ENCODE results near the gene BACH2.
"Not testable (repeated sequence)": the region's sequence is repeated elsewhere in the genome, so short reads cannot be mapped to it uniquely, and the experiment has no call there.

DNA sequence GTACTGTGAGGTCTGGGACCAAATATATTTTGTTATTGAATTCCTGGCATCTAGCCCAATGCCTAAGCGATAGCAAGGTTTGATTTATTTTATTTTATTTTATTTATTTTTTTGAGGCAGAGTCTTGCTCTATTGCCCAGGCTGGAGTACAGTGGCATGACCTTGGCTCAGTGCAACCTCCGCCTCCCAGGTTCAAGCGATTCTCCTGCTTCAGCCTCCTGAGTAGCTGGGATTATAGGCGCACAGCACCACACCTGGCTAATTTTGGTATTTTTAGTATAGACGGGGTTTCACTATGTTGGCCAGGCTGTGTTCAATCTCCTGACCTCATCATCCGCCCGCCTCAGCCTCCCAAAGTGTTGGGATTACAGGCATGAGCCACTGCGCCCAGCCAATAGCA lies 404.1 kb downstream of the BACH2 start:
- TF ChIP-seq, protein P1, sequence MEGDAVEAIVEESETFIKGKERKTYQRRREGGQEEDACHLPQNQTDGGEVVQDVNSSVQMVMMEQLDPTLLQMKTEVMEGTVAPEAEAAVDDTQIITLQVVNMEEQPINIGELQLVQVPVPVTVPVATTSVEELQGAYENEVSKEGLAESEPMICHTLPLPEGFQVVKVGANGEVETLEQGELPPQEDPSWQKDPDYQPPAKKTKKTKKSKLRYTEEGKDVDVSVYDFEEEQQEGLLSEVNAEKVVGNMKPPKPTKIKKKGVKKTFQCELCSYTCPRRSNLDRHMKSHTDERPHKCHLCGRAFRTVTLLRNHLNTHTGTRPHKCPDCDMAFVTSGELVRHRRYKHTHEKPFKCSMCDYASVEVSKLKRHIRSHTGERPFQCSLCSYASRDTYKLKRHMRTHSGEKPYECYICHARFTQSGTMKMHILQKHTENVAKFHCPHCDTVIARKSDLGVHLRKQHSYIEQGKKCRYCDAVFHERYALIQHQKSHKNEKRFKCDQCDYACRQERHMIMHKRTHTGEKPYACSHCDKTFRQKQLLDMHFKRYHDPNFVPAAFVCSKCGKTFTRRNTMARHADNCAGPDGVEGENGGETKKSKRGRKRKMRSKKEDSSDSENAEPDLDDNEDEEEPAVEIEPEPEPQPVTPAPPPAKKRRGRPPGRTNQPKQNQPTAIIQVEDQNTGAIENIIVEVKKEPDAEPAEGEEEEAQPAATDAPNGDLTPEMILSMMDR (IDR thresholded peaks at IDR 0.05; ENCODE audit: low read depth, low read length, poor library complexity, severe bottlenecking) = not testable (repeated sequence)
- not testable (repeated sequence) for TF ChIP-seq EZH2phosphoT487 (IDR thresholded peaks at IDR 0.05; ENCODE audit: borderline replicate concordance, low read length)
